Left renal pelvis (tissue), 4 donors: ENCODE measurements around the gene PBX3. TPM values are rescaled to one million over a fixed set of nuclear protein-coding genes. Genes with fewer than 3 reads are reported as not detected.

Experiments used
- DNase-seq, 4 donors: peaks; one replicate each; pipeline ENCODE4 v3.0.0-alpha.2; 2013; ENCODE audit warnings: low read depth in 4 of 4, low spot score in 3 of 4
- polyA plus RNA-seq, 4 donors: library from polyadenylated mRNA; unstranded; fragments of 120-200 nt; gene quantifications; one replicate each; pipeline ENCODE4 v1.2.1, GENCODE V29; 2013; ENCODE audit not compliant: insufficient read length in 4 of 4

PBX3 gene
- polyA plus RNA-seq, 4 donors: 23.1 to 35.0 (median 27.4) TPM

- DNase-seq: no peak
These were observed 221.7 kb downstream of the PBX3 start for GRCh38 chr9:125968714-125969374.

GRCh38 chr9:125969462-125969861 is 222.3 kb downstream of the PBX3 start:
- no peak for DNase-seq

- no peak for DNase-seq
These were observed 222.7 kb downstream of the PBX3 start for GRCh38 chr9:125969868-125970267.

GRCh38 chr9:125970340-125970739 is 223.2 kb downstream of the PBX3 start:
- no peak for DNase-seq

GRCh38 chr9:125971050-125971449 is 223.9 kb downstream of the PBX3 start:
- DNase-seq: no peak

- no peak for DNase-seq
These were observed 225.0 kb downstream of the PBX3 start for GRCh38 chr9:125972012-125972729.

GRCh38 chr9:125973547-125973946 is 226.4 kb downstream of the PBX3 start:
- DNase-seq: no peak

GRCh38 chr9:125974705-125975104 is 227.5 kb downstream of the PBX3 start:
- no peak for DNase-seq

- DNase-seq: no peak
These were observed 230.1 kb downstream of the PBX3 start for GRCh38 chr9:125977223-125977622.

- DNase-seq: no peak
These were observed 232.2 kb downstream of the PBX3 start for GRCh38 chr9:125979383-125979782.

GRCh38 chr9:125982798-125983406 is 235.7 kb downstream of the PBX3 start:
- DNase-seq: no peak

- DNase-seq: no peak
These were observed 236.5 kb downstream of the PBX3 start for GRCh38 chr9:125983681-125984080.

- DNase-seq: no peak
These were observed 237.3 kb downstream of the PBX3 start for GRCh38 chr9:125984461-125984860.

- no peak for DNase-seq
These were observed 238.2 kb downstream of the PBX3 start for GRCh38 chr9:125985142-125985997.

GRCh38 chr9:125985998-125986655 is 239.0 kb downstream of the PBX3 start:
- DNase-seq: no peak

GRCh38 chr9:125986966-125987365 is 239.8 kb downstream of the PBX3 start:
- DNase-seq: no peak

- DNase-seq: no peak
These were observed 240.2 kb downstream of the PBX3 start for GRCh38 chr9:125987420-125987819.

GRCh38 chr9:125988479-125989050 is 241.4 kb downstream of the PBX3 start:
- DNase-seq: no peak

GRCh38 chr9:125989090-125989501 is 241.9 kb downstream of the PBX3 start:
- DNase-seq: no peak

- DNase-seq: no peak
These were observed 242.5 kb downstream of the PBX3 start for GRCh38 chr9:125989524-125990180.
